ENCODE measurements around the gene BRD2.

DNA sequence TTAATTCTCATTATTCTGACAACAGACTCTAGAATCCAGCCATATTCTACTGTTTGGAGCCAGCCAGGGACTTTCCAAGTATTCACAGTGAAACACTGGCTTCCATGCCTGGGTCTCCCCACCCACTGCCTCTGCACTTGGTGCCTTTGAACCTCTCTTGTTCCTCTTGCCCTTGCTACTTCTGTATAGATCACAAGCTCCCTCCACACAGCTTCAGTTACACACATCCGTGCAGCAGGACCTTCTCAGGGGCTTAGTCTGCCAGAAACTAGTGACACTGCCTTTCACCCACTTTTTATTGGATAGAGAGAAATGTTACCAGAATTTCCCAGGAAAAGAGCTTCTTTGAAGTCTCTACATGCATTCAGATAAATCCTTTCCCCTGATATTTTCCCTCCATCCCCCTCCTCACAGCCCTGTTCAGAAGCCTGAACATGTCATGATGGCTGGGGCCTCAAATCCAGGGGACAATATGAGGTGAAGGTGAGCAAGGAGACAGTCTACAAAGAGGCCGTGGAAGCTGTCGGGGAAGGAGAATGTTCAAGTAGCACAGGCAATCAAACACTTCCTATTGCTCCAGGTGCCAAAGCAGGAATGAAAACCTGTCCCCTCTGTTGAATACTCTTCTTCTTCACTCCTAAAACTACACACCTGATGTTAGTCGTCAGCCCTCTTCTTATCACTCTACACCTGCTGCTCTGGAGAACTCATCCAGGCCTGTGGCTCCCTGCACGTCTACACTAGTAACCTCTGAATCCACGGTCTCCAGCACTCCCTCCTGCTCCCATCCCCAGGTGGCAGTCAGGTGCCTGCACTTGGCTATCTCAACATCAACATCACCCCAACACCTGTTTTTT lies 61.2 kb downstream of the BRD2 start:
- TF ChIP-seq POLR2A (IDR thresholded peaks at IDR 0.05; ENCODE audit: low read length) (no peak), GATA1 (IDR thresholded peaks at IDR 0.05; ENCODE audit: low read depth, low read length) (no peak)

All from erythroblast (primary cell).